Measurements from ENCODE around the gene GAA. TPM values are rescaled to one million over a fixed set of nuclear protein-coding genes. Genes with fewer than 3 reads are reported as not detected.
"Not testable (repeated sequence)": the region's sequence is repeated elsewhere in the genome, so short reads cannot be mapped to it uniquely, and the experiment has no call there.

GAA gene
- total and polyA plus RNA-seq, 2 donors = 30.4 to 56.4 TPM

DNA sequence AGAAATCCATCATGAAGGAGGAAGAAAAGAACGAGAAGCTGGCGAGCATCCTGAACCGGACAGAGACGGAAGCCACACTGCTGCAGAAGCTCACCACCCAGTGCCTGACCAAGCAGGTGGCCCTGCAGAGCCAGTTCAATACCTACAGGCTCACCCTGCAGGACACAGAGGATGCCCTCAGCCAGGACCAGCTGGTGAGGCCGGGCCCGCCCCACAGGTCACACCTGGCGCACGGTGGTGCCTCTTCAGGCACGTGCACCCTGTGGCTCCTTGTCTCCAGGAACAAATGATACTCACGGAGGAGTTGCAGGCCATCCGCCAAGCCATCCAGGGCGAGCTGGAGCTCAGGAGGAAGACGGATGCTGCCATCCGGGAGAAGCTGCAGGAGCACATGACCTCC, 19.8 kb upstream of the GAA start:
- Histone ChIP-seq H3K4me1 (ENCODE audit: control insufficient read depth in 2 of 2, insufficient read depth in 2 of 2, low read length in 2 of 2) (peaks cover 0 to 7% of the 10 kb centered on the region in 2 donors), H3K4me3 (ENCODE audit: low read length in 2 of 2) (no peak overlapping the region), H3K9me3 (ENCODE audit: control insufficient read depth in 2 of 2, insufficient read depth in 1 of 2, low read length in 1 of 2) (no peaks in the 10 kb centered on the region), H3K27me3 (ENCODE audit: control insufficient read depth in 2 of 2, insufficient read depth in 1 of 2, low read length in 1 of 2) (peaks cover 0 to 2% of the 10 kb centered on the region in 2 donors), H3K27ac (ENCODE audit: low read depth in 1 of 2, low read length in 1 of 2) (no peak overlapping the region), H3K36me3 (ENCODE audit: control insufficient read depth in 2 of 2, insufficient read depth in 2 of 2, low read length in 1 of 2) (no peaks in the 10 kb centered on the region)
- WGBS = 97% methylated on average over 14 of the region's 14 CpGs
- DNase-seq (ENCODE audit: low read depth in 6 of 9, low spot score in 9 of 9) = no peak

DNA sequence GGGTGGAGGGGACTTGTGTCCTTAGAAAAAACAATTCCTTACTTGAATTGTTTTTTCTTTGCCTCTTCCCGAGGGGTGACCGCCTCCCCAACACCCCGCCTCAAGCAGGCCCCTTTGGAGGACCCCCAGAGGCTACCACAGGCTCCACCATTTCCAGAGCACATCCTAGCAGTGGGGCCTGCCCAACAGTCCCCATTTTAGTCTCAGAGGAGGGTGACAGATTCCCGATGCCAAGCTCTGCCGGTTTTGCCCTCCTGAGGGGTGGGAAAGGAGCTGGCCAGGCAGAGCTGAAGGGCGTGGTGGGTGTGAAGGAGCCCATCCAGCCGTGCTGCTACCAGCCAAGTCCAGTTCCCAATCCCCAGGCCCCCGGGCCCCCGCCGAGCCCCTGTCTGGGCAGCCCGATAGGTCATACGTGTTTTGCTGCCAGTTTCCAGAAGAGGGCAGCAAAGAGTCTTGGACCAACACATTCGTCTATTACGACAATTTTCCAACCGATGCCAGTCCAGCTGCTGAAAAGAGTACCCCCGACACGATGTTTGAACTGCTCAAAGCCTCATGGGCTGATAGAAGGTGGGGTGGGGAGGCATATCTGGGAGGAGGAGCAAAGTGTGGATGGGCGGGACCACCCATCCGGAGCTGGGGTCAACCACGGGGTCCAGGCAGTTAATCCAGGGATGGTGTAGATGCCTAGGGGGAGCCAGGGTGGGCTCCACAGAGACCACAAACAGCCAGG, 18.8 kb upstream of the GAA start:
- Histone ChIP-seq H3K36me3 (ENCODE audit: control insufficient read depth in 2 of 2, insufficient read depth in 2 of 2, low read length in 1 of 2) (no peaks in the 10 kb centered on the region), H3K27me3 (ENCODE audit: control insufficient read depth in 2 of 2, insufficient read depth in 1 of 2, low read length in 1 of 2) (peaks cover 0 to 5% of the 10 kb centered on the region in 2 donors), H3K9me3 (ENCODE audit: control insufficient read depth in 2 of 2, insufficient read depth in 1 of 2, low read length in 1 of 2) (no peaks in the 10 kb centered on the region), H3K4me3 (ENCODE audit: low read length in 2 of 2) (no peak overlapping the region), H3K4me1 (ENCODE audit: control insufficient read depth in 2 of 2, insufficient read depth in 2 of 2, low read length in 2 of 2) (peaks cover 0 to 7% of the 10 kb centered on the region in 2 donors), H3K27ac (ENCODE audit: low read depth in 1 of 2, low read length in 1 of 2) (no peak overlapping the region)
- WGBS = 30% methylated on average over 20 of the region's 20 CpGs
- DNase-seq (ENCODE audit: low read depth in 6 of 9, low spot score in 9 of 9) = peak in 8 of 9 donors; percentile 31 to 72 (median 54)

DNA sequence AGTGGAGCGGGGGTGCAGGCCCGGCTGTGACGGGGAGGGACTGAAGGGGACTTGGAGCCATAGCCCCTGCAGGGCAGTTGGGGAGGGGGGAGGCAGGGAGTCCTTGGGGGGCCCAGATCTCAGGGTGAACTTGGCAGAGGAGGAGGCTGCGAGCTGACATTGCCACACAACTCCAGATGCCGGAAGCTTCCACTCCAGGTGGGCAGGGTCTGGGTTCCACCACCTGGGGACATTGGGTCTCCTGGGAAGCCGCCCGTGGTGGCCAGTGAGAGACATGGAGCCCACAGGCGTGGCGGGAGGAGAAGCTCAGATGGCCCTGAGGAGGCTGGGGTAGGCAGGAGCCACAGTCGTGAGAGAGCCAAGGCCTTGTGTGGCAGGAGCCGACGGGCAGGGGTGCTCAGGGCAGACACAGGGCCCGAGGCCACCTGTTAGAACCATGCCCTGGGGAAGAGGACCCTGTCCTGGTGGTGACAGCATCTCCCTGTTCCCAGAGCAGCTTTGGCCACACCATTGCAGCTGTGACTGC, 18.2 kb upstream of the GAA start:
- Histone ChIP-seq H3K4me3 (ENCODE audit: low read length in 2 of 2) (no peak overlapping the region), H3K27ac (ENCODE audit: low read depth in 1 of 2, low read length in 1 of 2) (no peak overlapping the region), H3K9me3 (ENCODE audit: control insufficient read depth in 2 of 2, insufficient read depth in 1 of 2, low read length in 1 of 2) (no peaks in the 10 kb centered on the region), H3K27me3 (ENCODE audit: control insufficient read depth in 2 of 2, insufficient read depth in 1 of 2, low read length in 1 of 2) (peaks cover 0 to 5% of the 10 kb centered on the region in 2 donors), H3K4me1 (ENCODE audit: control insufficient read depth in 2 of 2, insufficient read depth in 2 of 2, low read length in 2 of 2) (peaks cover 0 to 7% of the 10 kb centered on the region in 2 donors), H3K36me3 (ENCODE audit: control insufficient read depth in 2 of 2, insufficient read depth in 2 of 2, low read length in 1 of 2) (no peaks in the 10 kb centered on the region)
- 89% methylated on average over 13 of the region's 13 CpGs for WGBS
- DNase-seq (ENCODE audit: low read depth in 6 of 9, low spot score in 9 of 9) = no peak

DNA sequence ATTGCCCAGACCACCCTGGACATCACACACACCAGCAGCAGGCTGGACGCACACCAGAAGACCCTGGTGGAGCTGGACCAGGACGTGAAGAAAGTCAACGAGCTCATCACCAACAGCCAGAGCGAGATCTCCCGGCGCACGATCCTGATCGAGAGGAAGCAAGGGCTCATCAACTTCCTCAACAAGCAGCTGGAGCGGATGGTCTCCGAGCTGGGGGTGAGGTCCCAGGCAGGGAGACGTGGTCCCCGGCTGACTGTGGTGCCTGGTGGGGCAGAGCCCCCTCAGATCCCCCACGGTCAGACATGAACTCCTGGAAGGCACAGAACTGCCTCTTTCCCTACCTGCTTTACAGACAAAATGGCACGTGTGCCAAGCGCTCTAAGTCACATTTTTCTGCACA, 16.6 kb upstream of the GAA start:
- H3K9me3 ChIP-seq (ENCODE audit: control insufficient read depth in 2 of 2, insufficient read depth in 1 of 2, low read length in 1 of 2) = no peaks in the 10 kb centered on the region
- no peak for DNase-seq (ENCODE audit: low read depth in 6 of 9, low spot score in 9 of 9)
- H3K4me1 ChIP-seq (ENCODE audit: control insufficient read depth in 2 of 2, insufficient read depth in 2 of 2, low read length in 2 of 2) = peaks cover 0 to 7% of the 10 kb centered on the region in 2 donors
- no peak overlapping the region for H3K27ac ChIP-seq (ENCODE audit: low read depth in 1 of 2, low read length in 1 of 2)
- WGBS = 94% methylated on average over 15 of the region's 15 CpGs
- H3K4me3 ChIP-seq (ENCODE audit: low read length in 2 of 2) = no peak overlapping the region
- H3K27me3 ChIP-seq (ENCODE audit: control insufficient read depth in 2 of 2, insufficient read depth in 1 of 2, low read length in 1 of 2) = peaks cover 0 to 5% of the 10 kb centered on the region in 2 donors
- no peaks in the 10 kb centered on the region for H3K36me3 ChIP-seq (ENCODE audit: control insufficient read depth in 2 of 2, insufficient read depth in 2 of 2, low read length in 1 of 2)

DNA sequence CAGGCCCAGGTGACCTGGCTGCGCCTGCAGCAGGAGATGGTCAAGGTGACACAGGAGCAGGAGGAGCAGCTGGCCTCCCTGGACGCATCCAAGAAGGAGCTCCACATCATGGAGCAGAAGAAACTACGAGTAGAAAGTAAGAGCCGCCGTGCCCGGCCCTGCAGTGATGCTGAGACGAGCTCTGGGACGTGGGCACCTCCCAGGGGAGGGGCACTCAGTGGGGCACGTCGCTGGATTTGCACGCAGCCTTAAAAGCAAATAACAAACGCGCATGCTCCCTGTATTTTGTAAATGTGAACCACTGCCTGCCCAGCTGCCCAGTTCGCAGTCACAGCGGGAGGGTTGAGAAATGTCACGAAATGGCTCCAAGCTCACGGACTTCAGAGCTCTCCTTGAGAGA, 15.3 kb upstream of the GAA start:
- H3K36me3 ChIP-seq (ENCODE audit: control insufficient read depth in 2 of 2, insufficient read depth in 2 of 2, low read length in 1 of 2) = no peaks in the 10 kb centered on the region
- H3K4me1 ChIP-seq (ENCODE audit: control insufficient read depth in 2 of 2, insufficient read depth in 2 of 2, low read length in 2 of 2) = peaks cover 0 to 7% of the 10 kb centered on the region in 2 donors
- no peak overlapping the region for H3K27ac ChIP-seq (ENCODE audit: low read depth in 1 of 2, low read length in 1 of 2)
- no peak overlapping the region for H3K4me3 ChIP-seq (ENCODE audit: low read length in 2 of 2)
- no peaks in the 10 kb centered on the region for H3K9me3 ChIP-seq (ENCODE audit: control insufficient read depth in 2 of 2, insufficient read depth in 1 of 2, low read length in 1 of 2)
- peaks cover 0 to 5% of the 10 kb centered on the region in 2 donors for H3K27me3 ChIP-seq (ENCODE audit: control insufficient read depth in 2 of 2, insufficient read depth in 1 of 2, low read length in 1 of 2)
- no peak for DNase-seq (ENCODE audit: low read depth in 6 of 9, low spot score in 9 of 9)
- WGBS = 92% methylated on average over 17 of the region's 17 CpGs

DNA sequence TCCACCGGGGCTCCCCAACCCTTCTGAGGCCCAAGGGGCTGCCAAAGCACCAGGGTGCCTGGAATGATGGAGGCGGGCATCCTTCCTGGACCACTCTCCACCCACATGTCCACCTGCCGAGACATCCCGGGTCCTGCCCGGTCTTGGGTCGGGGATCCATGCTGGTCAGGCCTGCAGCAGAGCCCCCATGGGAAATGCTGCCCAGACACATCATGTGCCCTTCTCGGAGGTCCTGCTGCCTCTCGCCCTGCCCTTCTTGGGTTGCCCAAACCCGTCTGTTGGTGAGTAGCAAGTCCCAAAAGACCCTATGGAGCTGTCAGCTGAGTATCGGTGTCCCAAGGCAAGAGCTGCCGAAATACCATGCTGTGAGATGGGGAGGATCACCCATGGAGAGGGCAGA, 14.8 kb upstream of the GAA start:
- DNase-seq (ENCODE audit: low read depth in 6 of 9, low spot score in 9 of 9) = no peak

DNA sequence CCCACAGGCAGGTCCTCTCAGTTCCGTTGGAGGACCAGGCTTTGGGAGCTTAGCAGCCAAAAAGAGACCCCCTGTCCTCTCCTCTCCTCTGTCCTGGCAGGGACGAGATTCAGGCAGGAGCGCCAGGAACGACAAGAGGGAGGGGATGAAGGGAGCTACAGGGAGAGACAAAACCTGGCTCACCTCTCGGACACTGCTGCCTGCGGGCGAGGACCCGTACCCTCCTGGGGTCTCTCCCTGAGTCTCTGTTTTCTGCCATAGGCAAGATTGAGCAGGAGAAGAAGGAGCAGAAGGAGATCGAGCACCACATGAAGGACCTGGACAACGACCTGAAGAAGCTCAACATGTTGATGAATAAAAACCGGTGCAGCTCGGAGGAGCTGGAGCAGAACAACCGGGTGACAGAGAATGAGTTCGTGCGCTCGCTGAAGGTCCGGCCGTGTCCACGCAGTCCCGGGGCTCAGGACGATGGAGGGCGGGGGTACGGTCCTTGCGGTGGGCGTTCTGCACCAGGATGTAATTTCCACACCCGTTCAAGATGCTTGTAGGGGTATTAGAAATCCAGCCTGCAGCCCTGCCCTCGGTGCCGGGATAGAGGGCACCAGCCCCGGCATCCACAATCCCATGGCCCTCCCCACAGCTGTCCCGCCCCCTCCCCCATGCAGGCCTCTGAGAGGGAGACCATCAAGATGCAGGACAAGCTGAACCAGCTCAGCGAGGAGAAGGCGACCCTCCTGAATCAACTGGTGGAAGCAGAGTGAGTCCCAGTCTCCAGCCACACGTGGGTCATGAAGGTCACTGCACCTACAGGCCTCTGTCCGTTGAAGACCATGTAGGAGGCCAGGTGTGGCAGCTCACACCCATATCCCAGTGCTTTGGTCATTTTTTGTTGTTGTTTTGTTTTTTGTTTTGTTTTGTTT, 13.8 kb upstream of the GAA start:
- no peaks in the 10 kb centered on the region for H3K36me3 ChIP-seq (ENCODE audit: control insufficient read depth in 2 of 2, insufficient read depth in 2 of 2, low read length in 1 of 2)
- no peak overlapping the region for H3K4me3 ChIP-seq (ENCODE audit: low read length in 2 of 2)
- WGBS = 88% methylated on average over 34 of the region's 34 CpGs
- no peak overlapping the region for H3K27ac ChIP-seq (ENCODE audit: low read depth in 1 of 2, low read length in 1 of 2)
- peaks cover 0 to 4% of the 10 kb centered on the region in 2 donors for H3K4me1 ChIP-seq (ENCODE audit: control insufficient read depth in 2 of 2, insufficient read depth in 2 of 2, low read length in 2 of 2)
- no peak for DNase-seq (ENCODE audit: low read depth in 6 of 9, low spot score in 9 of 9)
- peaks cover 0 to 5% of the 10 kb centered on the region in 2 donors for H3K27me3 ChIP-seq (ENCODE audit: control insufficient read depth in 2 of 2, insufficient read depth in 1 of 2, low read length in 1 of 2)
- no peaks in the 10 kb centered on the region for H3K9me3 ChIP-seq (ENCODE audit: control insufficient read depth in 2 of 2, insufficient read depth in 1 of 2, low read length in 1 of 2)

More for the DNA sequence above, 14.8 kb upstream of the GAA start:
- Histone ChIP-seq H3K27ac (ENCODE audit: low read depth in 1 of 2, low read length in 1 of 2) (no peak overlapping the region), H3K4me1 (ENCODE audit: control insufficient read depth in 2 of 2, insufficient read depth in 2 of 2, low read length in 2 of 2) (peaks cover 0 to 7% of the 10 kb centered on the region in 2 donors), H3K27me3 (ENCODE audit: control insufficient read depth in 2 of 2, insufficient read depth in 1 of 2, low read length in 1 of 2) (peaks cover 0 to 5% of the 10 kb centered on the region in 2 donors), H3K9me3 (ENCODE audit: control insufficient read depth in 2 of 2, insufficient read depth in 1 of 2, low read length in 1 of 2) (no peaks in the 10 kb centered on the region), H3K4me3 (ENCODE audit: low read length in 2 of 2) (no peak overlapping the region), H3K36me3 (ENCODE audit: control insufficient read depth in 2 of 2, insufficient read depth in 2 of 2, low read length in 1 of 2) (no peaks in the 10 kb centered on the region)
- WGBS = 89% methylated on average over 11 of the region's 11 CpGs

DNA sequence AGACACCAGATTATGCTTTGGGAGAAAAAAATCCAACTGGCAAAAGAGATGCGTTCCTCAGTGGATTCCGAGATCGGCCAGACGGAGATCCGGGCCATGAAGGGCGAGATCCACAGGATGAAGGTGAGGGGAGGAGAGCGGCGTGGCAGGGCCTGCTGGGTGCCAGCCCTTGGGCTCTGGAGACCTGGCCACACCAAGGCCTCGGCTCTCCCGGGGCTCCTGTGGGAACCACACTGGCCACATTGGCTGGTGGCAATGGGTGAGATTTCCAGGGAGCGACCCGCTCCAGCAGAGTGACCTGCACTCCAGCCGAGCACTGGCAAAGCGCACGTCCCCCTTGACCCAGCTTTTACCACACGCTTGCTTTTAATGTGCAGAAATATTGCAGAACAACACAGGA, 11.6 kb upstream of the GAA start:
- no peaks in the 10 kb centered on the region for H3K36me3 ChIP-seq (ENCODE audit: control insufficient read depth in 2 of 2, insufficient read depth in 2 of 2, low read length in 1 of 2)
- H3K4me1 ChIP-seq (ENCODE audit: control insufficient read depth in 2 of 2, insufficient read depth in 2 of 2, low read length in 2 of 2) = no peaks in the 10 kb centered on the region
- DNase-seq (ENCODE audit: low read depth in 6 of 9, low spot score in 9 of 9) = no peak
- H3K27me3 ChIP-seq (ENCODE audit: control insufficient read depth in 2 of 2, insufficient read depth in 1 of 2, low read length in 1 of 2) = peaks cover 0 to 5% of the 10 kb centered on the region in 2 donors
- WGBS = 98% methylated on average over 16 of the region's 16 CpGs
- H3K4me3 ChIP-seq (ENCODE audit: low read length in 2 of 2) = no peak overlapping the region
- no peaks in the 10 kb centered on the region for H3K9me3 ChIP-seq (ENCODE audit: control insufficient read depth in 2 of 2, insufficient read depth in 1 of 2, low read length in 1 of 2)
- H3K27ac ChIP-seq (ENCODE audit: low read depth in 1 of 2, low read length in 1 of 2) = no peak overlapping the region

DNA sequence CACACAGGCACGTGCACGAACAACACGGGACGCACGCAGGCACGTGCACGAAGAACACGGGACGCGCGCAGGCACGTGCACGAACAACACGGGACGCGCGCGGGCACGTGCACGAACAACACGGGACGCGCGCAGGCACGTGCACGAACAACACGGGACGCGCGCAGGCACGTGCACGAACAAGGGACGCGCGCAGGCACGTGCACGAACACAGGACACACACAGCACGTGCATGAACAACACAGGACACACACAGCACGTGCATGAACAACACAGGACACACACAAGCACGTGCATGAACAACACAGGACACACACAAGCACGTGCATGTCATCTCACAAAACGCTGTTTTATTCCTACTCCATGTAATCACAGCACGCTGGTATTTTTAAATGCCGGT, 11.2 kb upstream of the GAA start:
- H3K4me3 ChIP-seq (ENCODE audit: low read length in 2 of 2); H3K27ac ChIP-seq (ENCODE audit: low read depth in 1 of 2, low read length in 1 of 2); H3K4me1 ChIP-seq (ENCODE audit: control insufficient read depth in 2 of 2, insufficient read depth in 2 of 2, low read length in 2 of 2); H3K27me3 ChIP-seq (ENCODE audit: control insufficient read depth in 2 of 2, insufficient read depth in 1 of 2, low read length in 1 of 2); H3K9me3 ChIP-seq (ENCODE audit: control insufficient read depth in 2 of 2, insufficient read depth in 1 of 2, low read length in 1 of 2); DNase-seq (ENCODE audit: low read depth in 6 of 9, low spot score in 9 of 9); H3K36me3 ChIP-seq (ENCODE audit: control insufficient read depth in 2 of 2, insufficient read depth in 2 of 2, low read length in 1 of 2): not testable (repeated sequence)
- WGBS = 95% methylated on average over 44 of the region's 44 CpGs

Data from thymus (tissue), 11 donors.